ENCODE results near the gene INTS11.

Gene INTS11

DNA sequence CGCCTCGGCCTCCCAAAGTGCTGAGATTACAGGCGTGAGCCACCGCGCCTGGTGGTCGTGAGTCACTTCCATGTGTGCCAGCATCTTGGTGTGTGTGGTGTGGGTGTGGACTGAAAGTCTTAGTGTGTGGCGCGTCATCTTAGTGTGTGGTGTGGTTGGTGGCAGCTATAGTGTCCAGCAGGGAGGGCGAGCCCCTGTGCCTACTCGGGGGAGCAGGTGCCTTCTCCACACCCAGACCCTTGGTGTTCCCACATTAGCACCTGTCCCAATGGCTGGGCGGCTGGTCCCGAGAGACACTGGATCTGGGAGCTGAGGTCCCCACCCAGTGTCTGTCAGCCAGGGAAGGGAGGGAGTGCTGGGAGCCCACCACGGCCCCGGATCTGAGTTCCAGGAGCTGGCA is 41.5 kb downstream of the INTS11 start:
- DNase-seq: no peak

DNA sequence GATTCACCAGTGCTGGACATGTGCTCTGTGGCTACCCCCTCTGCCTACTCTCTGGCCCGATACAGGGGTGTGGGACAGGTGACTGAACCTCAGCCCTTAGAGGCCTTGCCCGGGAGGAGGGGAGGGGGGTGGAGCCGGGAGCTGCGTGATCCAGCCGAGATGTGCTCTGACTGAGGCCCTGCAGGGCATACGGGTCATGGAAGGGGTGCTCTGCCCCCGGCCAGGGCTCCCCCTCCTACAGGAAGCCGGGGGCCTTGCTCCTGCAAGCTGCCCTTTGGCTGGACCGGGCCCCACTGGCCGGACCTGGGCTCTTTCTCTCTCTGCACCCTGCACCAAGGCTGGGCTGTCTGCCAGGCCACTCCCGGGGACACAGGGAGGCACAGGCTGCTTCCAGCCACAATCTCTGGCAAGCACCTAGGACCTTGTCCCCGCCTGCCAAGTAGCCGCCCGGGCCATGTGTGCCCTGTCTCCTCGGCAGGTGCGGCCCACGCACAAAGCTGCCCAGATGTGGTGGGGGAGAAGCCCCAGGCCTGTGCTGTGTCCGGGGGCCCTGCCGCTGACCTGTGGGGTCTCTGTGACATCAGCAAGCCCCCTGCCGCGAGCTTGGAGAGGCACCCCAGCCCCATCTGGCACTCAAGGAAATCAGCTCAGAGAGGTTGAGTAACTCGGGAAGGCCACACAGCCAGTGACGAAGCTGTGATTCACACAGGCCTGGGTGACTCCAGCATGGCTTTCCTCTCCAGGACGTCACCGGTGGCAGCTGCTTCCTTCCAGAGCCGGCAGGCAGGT is 42.7 kb downstream of the INTS11 start:
- DNase-seq: no peak

GRCh38 chr1:1280782-1281481 is 43.5 kb downstream of the INTS11 start:
- DNase-seq: no peak

DNA sequence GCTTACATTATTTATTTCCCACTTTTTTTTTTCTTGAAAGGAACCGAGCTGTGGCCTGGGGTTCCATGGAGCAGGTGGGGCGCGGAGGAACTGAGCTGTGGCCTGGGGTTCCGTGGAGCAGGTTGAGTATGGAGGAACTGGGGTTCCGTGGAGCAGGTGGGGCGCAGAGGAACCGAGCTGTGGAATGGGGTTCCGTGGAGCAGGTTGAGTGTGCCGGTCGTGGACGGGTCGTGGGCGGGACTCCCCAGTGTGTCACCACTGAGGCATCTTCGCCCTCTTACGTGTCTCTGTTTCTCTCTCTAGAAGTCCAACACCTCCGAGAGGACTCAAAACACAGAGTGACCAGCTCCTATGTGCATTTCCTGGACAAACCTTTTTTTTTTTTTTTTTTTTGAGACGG is 45.4 kb downstream of the INTS11 start:
- no peak for DNase-seq

GRCh38 chr1:1278620-1279019 is 45.8 kb downstream of the INTS11 start:
- DNase-seq: no peak

GRCh38 chr1:1275836-1276235 is 48.6 kb downstream of the INTS11 start:
- DNase-seq: no peak

- no peak for DNase-seq
These were observed 49.5 kb downstream of the INTS11 start for GRCh38 chr1:1274931-1275431.

GRCh38 chr1:1274299-1274930 is 50.0 kb downstream of the INTS11 start:
- no peak for DNase-seq

- DNase-seq: peak; percentile 95
These were observed 50.8 kb downstream of the INTS11 start, which contains the start of gene UBE2J2 for GRCh38 chr1:1273512-1274298. TSS of gene UBE2J2 (minus strand) at chr1:1273854. CDS start at chr1:1267992, 5,862 bp downstream.

DNA sequence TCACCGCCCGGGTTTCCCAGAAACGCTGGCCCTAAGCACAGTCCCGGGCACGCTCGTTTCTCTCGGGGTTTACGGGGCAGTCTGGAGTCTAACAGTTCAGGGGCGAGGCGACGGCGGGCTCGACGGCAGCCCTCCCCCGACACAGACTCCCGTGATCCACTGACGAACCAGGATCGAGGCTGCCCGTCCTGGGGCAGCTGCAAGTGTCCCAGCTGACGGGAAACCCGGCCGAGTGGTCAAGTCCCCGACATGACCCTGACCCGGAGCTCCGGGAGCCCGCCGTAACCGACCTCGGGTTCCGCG is 51.3 kb downstream of the INTS11 start:
- DNase-seq: no peak

DNA sequence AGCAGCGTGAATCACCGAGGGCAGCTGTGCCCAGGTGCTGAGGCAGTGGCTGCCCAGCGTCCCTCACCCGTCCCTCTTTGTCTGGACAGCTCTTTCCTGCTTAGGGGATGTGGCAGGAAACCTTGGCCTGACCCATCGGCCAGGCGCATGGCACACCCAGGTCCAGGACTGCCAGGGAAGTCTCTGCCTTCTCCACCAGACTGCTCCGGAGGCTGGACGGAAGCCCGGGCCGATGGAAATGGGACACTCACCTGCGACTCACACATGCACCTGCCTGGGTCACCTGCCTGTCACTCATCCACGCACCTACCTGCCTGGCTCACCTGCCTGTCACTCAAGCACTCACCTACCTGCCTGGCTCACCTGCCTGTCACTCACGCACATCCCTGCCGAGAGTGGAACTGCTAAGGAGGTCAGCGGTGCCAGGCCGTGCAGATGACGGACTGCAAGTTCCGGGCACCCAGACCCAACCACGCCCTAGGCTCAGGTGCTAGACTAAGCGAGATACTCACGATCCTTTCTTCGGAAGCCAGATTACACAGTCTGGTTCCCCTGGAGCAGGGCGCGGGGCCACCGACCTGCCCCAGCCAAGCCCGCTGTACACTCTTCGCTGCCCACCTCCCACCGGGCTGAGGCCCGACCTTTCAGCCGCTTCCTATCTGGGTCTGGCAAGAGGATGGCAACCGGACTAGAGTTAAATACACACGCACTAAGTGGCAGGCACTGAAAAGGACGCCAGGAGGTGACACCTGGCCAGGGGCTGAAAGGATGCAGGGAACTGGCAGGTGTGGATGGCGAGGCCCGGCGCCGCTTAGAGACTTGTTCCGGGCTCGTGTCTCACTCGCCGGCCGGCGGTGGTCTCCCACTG is 51.9 kb downstream of the INTS11 start:
- no peak for DNase-seq

DNA sequence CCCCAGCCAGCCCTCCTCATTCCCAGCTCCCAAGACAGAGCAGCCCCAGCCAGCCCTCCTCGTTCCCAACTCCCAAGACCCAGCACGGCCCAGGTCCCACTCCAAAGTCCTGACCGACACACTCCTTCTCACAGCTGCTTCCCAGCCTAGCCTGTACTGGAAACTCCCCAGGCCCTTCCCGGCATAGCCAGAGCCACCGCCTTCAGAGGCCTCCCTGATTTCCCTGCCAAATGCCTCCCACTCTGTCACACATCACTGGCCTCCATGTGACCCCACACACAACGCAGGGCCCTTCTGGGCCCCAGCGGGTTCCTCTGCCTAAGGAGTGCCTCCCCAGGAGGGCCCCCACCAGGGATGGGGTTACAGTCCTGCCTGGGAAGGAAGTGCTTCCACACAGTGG is 53.6 kb downstream of the INTS11 start:
- DNase-seq: no peak

- no peak for DNase-seq
These were observed 56.2 kb downstream of the INTS11 start for GRCh38 chr1:1268284-1268682.

- no peak for DNase-seq
These were observed 56.8 kb downstream of the INTS11 start for GRCh38 chr1:1267488-1268283.

- DNase-seq: no peak
These were observed 59.6 kb downstream of the INTS11 start for GRCh38 chr1:1264868-1265272.

DNA sequence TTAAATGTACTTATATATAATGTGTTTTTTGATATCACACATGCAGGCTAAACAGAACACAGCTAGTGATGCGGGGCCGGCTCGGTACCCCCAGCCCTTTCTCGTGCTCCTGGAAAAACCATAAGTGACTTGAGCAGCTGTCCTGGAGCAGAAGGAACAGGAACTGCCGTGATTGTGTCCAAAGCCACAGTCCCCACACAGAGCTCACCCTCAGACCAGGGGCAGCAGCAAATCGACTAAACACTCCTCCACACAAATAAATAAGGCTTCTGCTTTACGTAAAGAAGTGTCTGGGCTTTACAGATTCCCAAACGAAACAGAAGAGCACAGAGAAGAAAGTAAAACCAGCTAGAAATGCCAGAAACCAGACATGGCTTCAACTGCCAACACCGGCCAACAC is 60.4 kb downstream of the INTS11 start:
- no peak for DNase-seq

DNA sequence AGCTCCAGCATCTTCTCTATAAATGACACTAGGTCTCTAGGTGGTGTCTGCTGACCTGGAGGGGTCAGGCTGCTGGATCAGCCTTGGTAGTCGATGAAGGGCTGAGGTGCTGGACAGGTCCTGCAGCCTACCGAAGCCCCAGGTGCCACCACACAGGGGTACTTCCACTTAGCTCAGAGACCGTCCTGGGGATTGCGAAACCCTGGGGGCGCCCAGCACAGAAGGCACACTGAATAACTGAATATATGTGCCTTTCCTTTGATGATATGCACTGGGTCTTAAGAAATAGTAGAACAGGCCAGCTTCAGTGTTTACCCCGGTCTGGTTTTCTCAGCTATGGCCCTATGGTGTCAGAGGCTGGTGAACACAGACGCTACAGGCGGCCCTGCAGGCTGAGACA is 61.7 kb downstream of the INTS11 start:
- no peak for DNase-seq

DNA sequence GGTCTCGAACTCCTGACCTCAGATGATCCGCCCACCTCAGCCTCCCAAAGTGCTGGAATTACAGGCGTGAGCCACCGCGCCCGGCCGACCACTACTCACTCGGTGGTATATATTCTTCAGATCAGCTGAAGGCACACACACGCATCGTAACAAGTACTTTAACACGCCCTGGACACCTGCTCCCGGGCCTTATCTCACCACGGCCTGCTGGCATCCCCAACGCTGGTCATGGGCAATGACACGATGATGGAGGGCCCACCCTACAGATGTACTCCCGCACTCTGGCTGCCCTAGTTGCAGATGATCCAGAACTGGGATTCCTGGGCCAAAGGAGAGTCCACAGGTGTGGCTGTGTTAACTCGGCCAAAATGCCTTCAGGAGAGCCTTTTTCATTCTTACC is 62.4 kb downstream of the INTS11 start:
- no peak for DNase-seq

All from activated CD4-positive, alpha-beta T cell treated with anti-CD3 and anti-CD28 coated beads, Interleukin-10, Interleukin-2, amounts not matched to agents 100 ng/mL and 50 ng/mL, durations not matched to agents 16 hours and 8 hours (primary cell).